ENCODE measurements around the gene CHST9.

The CHST9 gene

GRCh38 chr18:26874283-26874682, 310.8 kb downstream of the CHST9 start:
- DNase-seq (ENCODE audit: low read depth): no peak
- no peak overlapping the region for H3K4me3 ChIP-seq (ENCODE audit: low read length)
- no peak for TF ChIP-seq CTCF (conservative IDR thresholded peaks at IDR 0.05; ENCODE audit: low read length)

- no peak for DNase-seq (ENCODE audit: low read depth)
- TF ChIP-seq CTCF (conservative IDR thresholded peaks at IDR 0.05; ENCODE audit: low read length): no peak
- no peak overlapping the region for H3K4me3 ChIP-seq (ENCODE audit: low read length)
These were observed 315.5 kb downstream of the CHST9 start for GRCh38 chr18:26869640-26870039.

GRCh38 chr18:26868968-26869586, 316.0 kb downstream of the CHST9 start:
- DNase-seq (ENCODE audit: low read depth): no peak
- TF ChIP-seq CTCF (conservative IDR thresholded peaks at IDR 0.05; ENCODE audit: low read length): no peak

GRCh38 chr18:26867471-26867870, 317.6 kb downstream of the CHST9 start:
- TF ChIP-seq CTCF (conservative IDR thresholded peaks at IDR 0.05; ENCODE audit: low read length): no peak
- no peak for DNase-seq (ENCODE audit: low read depth)

More at GRCh38 chr18:26868968-26869586, 316.0 kb downstream of the CHST9 start:
- no peak overlapping the region for H3K4me3 ChIP-seq (ENCODE audit: low read length)

GRCh38 chr18:26865557-26865956, 319.6 kb downstream of the CHST9 start, which contains the start of gene AQP4:
Gene AQP4 (minus strand): TSS chr18:26865707. CDS start chr18:26865689, 18 bp downstream.
- no peak within 1 kb of the TSS for H3K4me3 ChIP-seq (ENCODE audit: low read length)
- no peak for DNase-seq (ENCODE audit: low read depth)
- TF ChIP-seq CTCF (conservative IDR thresholded peaks at IDR 0.05; ENCODE audit: low read length): no peak

More at GRCh38 chr18:26867471-26867870, 317.6 kb downstream of the CHST9 start:
- H3K4me3 ChIP-seq (ENCODE audit: low read length): no peak overlapping the region

GRCh38 chr18:26864658-26865057, 320.4 kb downstream of the CHST9 start:
- H3K4me3 ChIP-seq (ENCODE audit: low read length): no peak overlapping the region
- DNase-seq (ENCODE audit: low read depth): no peak
- no peak for TF ChIP-seq CTCF (conservative IDR thresholded peaks at IDR 0.05; ENCODE audit: low read length)

GRCh38 chr18:26863921-26864497, 321.1 kb downstream of the CHST9 start:
- TF ChIP-seq CTCF (conservative IDR thresholded peaks at IDR 0.05; ENCODE audit: low read length): no peak
- H3K4me3 ChIP-seq (ENCODE audit: low read length): no peak overlapping the region
- no peak for DNase-seq (ENCODE audit: low read depth)
